SK-N-SH (cell line): ENCODE measurements around the gene B4GALNT2. TPM values are rescaled to one million over a fixed set of nuclear protein-coding genes. Genes with fewer than 3 reads are reported as not detected.

Experiments
- CTCF ChIA-PET: fragments of 300-600, 350-600 bp; formaldehyde crosslinking; extraction: SDS; loops from one replicate; lab custom pipeline; 2021; lab: Yijun Ruan, JAX
- POLR2A ChIA-PET: fragments of 350-600 bp; sonication (Branson Sonifier 250); formaldehyde crosslinking; extraction: SDS; loops from one replicate; lab custom pipeline; 2020; ENCODE audit warnings: antibody characterized with exemption, inconsistent platforms; lab: Yijun Ruan, JAX
- DNase-seq: peaks from one replicate; pipeline ENCODE4 v3.0.0; 2012
- H2AFZ ChIP-seq: fragments of 200-600 bp; sonication (generic); 2 replicates; pipeline ENCODE4 v1.8.1; 2016; ENCODE audit warnings: antibody characterized with exemption, mild to moderate bottlenecking, low read depth
- H3F3A ChIP-seq: fragments of 200-600 bp; sonication (generic); replicated peaks from 2 replicates; pipeline ENCODE3; 2016; ENCODE audit warnings: antibody characterized with exemption, mild to moderate bottlenecking; ENCODE audit not compliant: insufficient read depth
- H3K27ac ChIP-seq, 2 experiments: fragments of 200-500 bp in 1 of 2; fragments of 200-600 bp in 1 of 2; sonication (Bioruptor generic) in 1 of 2; sonication (generic), shearing (Covaris generic) in 1 of 2; 2 replicates each; pipeline versions ENCODE4 v1.5.1 to v1.6.1; 2014 to 2016; ENCODE audit warnings: low read depth in 2 of 2, inconsistent platforms in 1 of 2, low read length in 1 of 2, mild to moderate bottlenecking in 1 of 2, mixed read lengths in 1 of 2
- H3K27me3 ChIP-seq: fragments of 200-600 bp; sonication (generic), shearing (Covaris generic); 2 replicates; pipeline ENCODE4 v1.6.1; 2016; ENCODE audit warnings: mixed run types; ENCODE audit not compliant: insufficient read depth
- H3K36me3 ChIP-seq, 2 experiments: fragments of 200-500 bp in 1 of 2; fragments of 200-600 bp in 1 of 2; sonication (Bioruptor generic) in 1 of 2; sonication (generic) in 1 of 2; replicated peaks in 1 of 2; 2 replicates each; pipeline versions ENCODE3 to v1.5.1; 2014 to 2016; ENCODE audit warnings: low read length in 1 of 2, mild to moderate bottlenecking in 1 of 2; ENCODE audit not compliant: insufficient read depth in 2 of 2, control insufficient read depth in 1 of 2
- H3K4me1 ChIP-seq, 2 experiments: fragments of 200-500 bp in 1 of 2; fragments of 200-600 bp in 1 of 2; sonication (Bioruptor generic) in 1 of 2; sonication (generic), shearing (Covaris generic) in 1 of 2; 2 replicates each; pipeline versions ENCODE4 v1.5.1 to v1.6.1; 2014 to 2016; ENCODE audit warnings: low read depth in 1 of 2, low read length in 1 of 2, mixed run types in 1 of 2; ENCODE audit not compliant: insufficient read depth in 2 of 2, control insufficient read depth in 1 of 2
- H3K4me2 ChIP-seq: fragments of 200-600 bp; sonication (generic), shearing (Covaris generic); 2 replicates; pipeline ENCODE4 v1.6.1; 2017; ENCODE audit warnings: mixed run types
- H3K4me3 ChIP-seq, 2 experiments: fragments of 200-500 bp in 1 of 2; fragments of 200-600 bp in 1 of 2; sonication (Bioruptor generic) in 1 of 2; sonication (generic), shearing (Covaris generic) in 1 of 2; 2 replicates each; pipeline versions ENCODE4 v1.5.1 to v1.8.1; 2014 to 2016; ENCODE audit warnings: low read depth in 2 of 2, inconsistent platforms in 1 of 2, low read length in 1 of 2, mild to moderate bottlenecking in 1 of 2, mixed read lengths in 1 of 2, moderate library complexity in 1 of 2
- H3K79me2 ChIP-seq: fragments of 200-600 bp; sonication (generic); 2 replicates; pipeline ENCODE4 v1.8.1; 2017; ENCODE audit warnings: mild to moderate bottlenecking; ENCODE audit not compliant: insufficient read depth
- H3K9ac ChIP-seq: fragments of 200-600 bp; sonication (generic); 2 replicates; pipeline ENCODE4 v1.6.1; 2017; ENCODE audit warnings: mixed run types
- H3K9me2 ChIP-seq: fragments of 200-600 bp; sonication (generic); 2 replicates; pipeline ENCODE4 v1.6.1; 2017; ENCODE audit warnings: mixed run types
- H3K9me3 ChIP-seq: fragments of 200-600 bp; sonication (generic); 2 replicates; pipeline ENCODE4 v1.6.1; 2017; ENCODE audit warnings: mixed run types, mild to moderate bottlenecking, moderate library complexity
- H4K20me1 ChIP-seq: fragments of 200-600 bp; sonication (generic); 2 replicates; pipeline ENCODE4 v1.6.1; 2017; ENCODE audit warnings: mild to moderate bottlenecking, mixed run types; ENCODE audit not compliant: insufficient read depth
- ELF1 ChIP-seq: IDR thresholded peaks from 2 replicates; pipeline ENCODE4 v1.4.0; 2012
- EZH2phosphoT487 ChIP-seq: fragments of 200-600 bp; sonication (generic); IDR thresholded peaks from 2 replicates; pipeline ENCODE4 v1.6.1; 2017; ENCODE audit warnings: low read depth, mixed run types, mild to moderate bottlenecking, antibody characterized with exemption, moderate library complexity, borderline replicate concordance
- FOSL2 ChIP-seq: IDR thresholded peaks from 2 replicates; pipeline ENCODE4 v1.4.0; 2012; ENCODE audit warnings: low read depth, mild to moderate bottlenecking, moderate library complexity, borderline replicate concordance
- FOXJ3 ChIP-seq: sonication (generic); formaldehyde crosslinking; IDR thresholded peaks from 2 replicates; pipeline ENCODE4 v1.5.1; 2020; ENCODE audit warnings: mild to moderate bottlenecking, missing genetic modification reagents
- GABPA ChIP-seq: IDR thresholded peaks from 2 replicates; pipeline ENCODE4 v1.4.0; 2012; ENCODE audit warnings: low read depth, mild to moderate bottlenecking
- GATA2 ChIP-seq: sonication (generic); formaldehyde crosslinking; IDR thresholded peaks from 2 replicates; pipeline ENCODE4 v1.5.0; 2020; ENCODE audit warnings: mild to moderate bottlenecking, missing genetic modification reagents
- MXI1 ChIP-seq: IDR thresholded peaks from 2 replicates; pipeline ENCODE4 v1.6.1; 2012; ENCODE audit warnings: mild to moderate bottlenecking, low read depth, low read length, improper control_type of control experiment
- POLR2AphosphoS5 ChIP-seq: IDR thresholded peaks from 2 replicates; pipeline ENCODE4 v1.6.1; 2012; ENCODE audit warnings: low read depth, low read length
- RAD21 ChIP-seq: IDR thresholded peaks from 2 replicates; pipeline ENCODE4 v1.6.1; 2012; ENCODE audit warnings: mild to moderate bottlenecking, low read length
- RCOR1 ChIP-seq: fragments of 150-350 bp; IDR thresholded peaks from 2 replicates; pipeline ENCODE4 v1.6.1; 2017; ENCODE audit warnings: antibody characterized with exemption, low read length
- RFX5 ChIP-seq: IDR thresholded peaks from 2 replicates; pipeline ENCODE4 v1.6.1; 2012; ENCODE audit warnings: mild to moderate bottlenecking, improper control_type of control experiment, low read length
- RXRA ChIP-seq: IDR thresholded peaks from 2 replicates; pipeline ENCODE4 v1.4.0; 2012; ENCODE audit warnings: low read depth, mild to moderate bottlenecking, borderline replicate concordance
- SMC3 ChIP-seq: IDR thresholded peaks from 2 replicates; pipeline ENCODE4 v1.6.1; 2012; ENCODE audit warnings: low read depth, low read length, improper control_type of control experiment
- TAF1 ChIP-seq: IDR thresholded peaks from 2 replicates; pipeline ENCODE4 v1.6.1; 2012; ENCODE audit warnings: low read depth, mild to moderate bottlenecking, low read length, moderate library complexity, borderline replicate concordance
- WGBS: methylation state at CpG from one replicate; pipeline ENCODE4 v1.1.6; 2017; ENCODE audit warnings: low lambda C conversion rate; 5-methylcytosine and 5-hydroxymethylcytosine counted together
- polyA plus RNA-seq, 3 experiments: library from polyadenylated mRNA; depleted of rRNA; stranded (reverse); fragments of >200 nt; gene quantifications; 2 replicates each; pipeline ENCODE4 v1.2.3, GENCODE V29; 2012
- TF ChIP-seq, protein P1 (sequence below): fragments of 150-350 bp; IDR thresholded peaks from 2 replicates; pipeline ENCODE4 v1.6.1; 2017; ENCODE audit warnings: antibody characterized with exemption, low read length, low read depth, borderline replicate concordance
- TF ChIP-seq, protein P2 (sequence below): fragments of 150-350 bp; IDR thresholded peaks from 2 replicates; pipeline ENCODE4 v1.6.1; 2016; ENCODE audit warnings: mild to moderate bottlenecking, low read depth, low read length
- TF ChIP-seq, protein P3 (sequence below): IDR thresholded peaks from 2 replicates; pipeline ENCODE4 v1.4.0; 2012; ENCODE audit warnings: low read depth, borderline replicate concordance
- TF ChIP-seq, protein P4 (sequence below): IDR thresholded peaks from 2 replicates; pipeline ENCODE4; 2012
- TF ChIP-seq, protein P5 (sequence below): IDR thresholded peaks from 2 replicates; pipeline ENCODE4 v1.6.1; 2012; ENCODE audit warnings: mild to moderate bottlenecking, low read depth, low read length, moderate library complexity
- TF ChIP-seq, protein P6 (sequence below): fragments of 200-600 bp; sonication (generic); IDR thresholded peaks from 2 replicates; pipeline ENCODE4 v1.6.1; 2017; ENCODE audit warnings: antibody characterized with exemption, mild to moderate bottlenecking, moderate library complexity
- TF ChIP-seq, protein P7 (sequence below): IDR thresholded peaks from 2 replicates; pipeline ENCODE4 v1.4.0; 2012; ENCODE audit warnings: low read depth

The B4GALNT2 gene
- polyA plus RNA-seq, 1 of the 3 experiments (the other 2 are of a cell fraction), result not detected

DNA sequence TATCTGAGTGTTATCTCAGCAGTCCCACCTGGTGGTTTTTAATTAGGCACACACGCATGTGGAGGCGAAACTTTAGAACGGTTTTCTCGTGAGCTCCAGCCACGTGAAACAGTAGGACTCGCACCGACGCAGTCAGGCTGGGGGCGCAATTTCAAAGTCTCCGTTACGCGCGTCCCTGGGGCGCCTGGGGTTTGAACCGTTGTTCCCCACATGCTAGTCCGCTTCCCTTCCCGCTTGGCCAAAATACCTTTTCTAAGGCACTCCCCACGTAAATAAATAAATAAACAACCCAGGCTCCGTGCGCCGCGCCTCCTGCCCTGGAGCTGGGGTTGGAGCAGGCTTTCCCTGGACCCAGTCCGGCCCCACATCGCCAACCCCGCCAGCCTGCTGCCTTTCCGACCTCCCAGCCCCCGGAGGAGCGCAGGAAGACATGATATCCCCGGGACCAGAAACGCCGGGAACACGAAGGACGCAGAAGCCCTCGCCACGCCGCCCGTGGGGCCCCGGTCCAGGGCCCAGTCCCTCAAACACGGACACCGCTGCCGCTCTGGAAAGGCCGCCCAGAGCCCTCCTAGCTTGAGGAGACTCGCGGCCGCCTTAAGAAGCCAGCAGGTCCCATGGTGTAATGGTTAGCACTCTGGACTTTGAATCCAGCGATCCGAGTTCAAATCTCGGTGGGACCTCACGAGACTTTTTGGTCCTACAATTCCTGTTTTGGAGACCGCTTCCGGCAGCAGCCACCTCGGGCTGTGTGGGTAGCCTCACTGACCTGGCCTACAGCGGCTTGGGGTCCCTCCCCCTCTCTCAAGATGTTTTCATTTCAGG, 59.6 kb downstream of the B4GALNT2 start:
- H3K4me2 ChIP-seq, result peak overlapping the region; percentile 74
- H3F3A ChIP-seq, result peaks cover 21% of the 10 kb centered on the region
- under 1% methylated on average over 48 of the region's 53 CpGs for WGBS
- no peaks in the 10 kb centered on the region for H3K36me3 ChIP-seq
- no peaks in the 10 kb centered on the region for H3K9me3 ChIP-seq
- H3K27me3 ChIP-seq, result no peaks in the 10 kb centered on the region; the same call in 1 of the 2 replicates
- H3K4me1 ChIP-seq, result peaks cover 0 to 3% of the 10 kb centered on the region in 2 experiments; a peak in 2 of 4 replicates
- peak; percentile 88 for DNase-seq
- H4K20me1 ChIP-seq, result no peaks in the 10 kb centered on the region
- H3K9me2 ChIP-seq, result no peaks in the 10 kb centered on the region
- peak overlapping the region; percentile 90 to 94 for H3K27ac ChIP-seq
- peak overlapping the region; percentile 92 for H2AFZ ChIP-seq
- ChIA-PET CTCF (interaction anchor here (0.6 to 8.6 kb wide), 15 partner anchors 10 to 378 kb away, joined by 3 to 77 read pairs (median 4); partner anchors contain the start of gene PHOSPHO1), POLR2A (no interaction called here)
- peak overlapping the region; percentile 64 to 77 for H3K4me3 ChIP-seq
- H3K79me2 ChIP-seq, result no peaks in the 10 kb centered on the region
- H3K9ac ChIP-seq, result peak overlapping the region; percentile 79
- TF ChIP-seq RFX5, result no peak
- peak; percentile 44; the same call in 1 of the 2 replicates for TF ChIP-seq RXRA
- 0 out of 2 replicates have a peak, but pooled peaks have one; percentile 31 for TF ChIP-seq FOXJ3 (CRISPR knock-in tag)
- TF ChIP-seq, protein P1, sequence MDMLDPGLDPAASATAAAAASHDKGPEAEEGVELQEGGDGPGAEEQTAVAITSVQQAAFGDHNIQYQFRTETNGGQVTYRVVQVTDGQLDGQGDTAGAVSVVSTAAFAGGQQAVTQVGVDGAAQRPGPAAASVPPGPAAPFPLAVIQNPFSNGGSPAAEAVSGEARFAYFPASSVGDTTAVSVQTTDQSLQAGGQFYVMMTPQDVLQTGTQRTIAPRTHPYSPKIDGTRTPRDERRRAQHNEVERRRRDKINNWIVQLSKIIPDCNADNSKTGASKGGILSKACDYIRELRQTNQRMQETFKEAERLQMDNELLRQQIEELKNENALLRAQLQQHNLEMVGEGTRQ, result no peak
- TF ChIP-seq, protein P2, sequence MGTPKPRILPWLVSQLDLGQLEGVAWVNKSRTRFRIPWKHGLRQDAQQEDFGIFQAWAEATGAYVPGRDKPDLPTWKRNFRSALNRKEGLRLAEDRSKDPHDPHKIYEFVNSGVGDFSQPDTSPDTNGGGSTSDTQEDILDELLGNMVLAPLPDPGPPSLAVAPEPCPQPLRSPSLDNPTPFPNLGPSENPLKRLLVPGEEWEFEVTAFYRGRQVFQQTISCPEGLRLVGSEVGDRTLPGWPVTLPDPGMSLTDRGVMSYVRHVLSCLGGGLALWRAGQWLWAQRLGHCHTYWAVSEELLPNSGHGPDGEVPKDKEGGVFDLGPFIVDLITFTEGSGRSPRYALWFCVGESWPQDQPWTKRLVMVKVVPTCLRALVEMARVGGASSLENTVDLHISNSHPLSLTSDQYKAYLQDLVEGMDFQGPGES, result no peak
- TF ChIP-seq RCOR1, result peak; percentile 59
- no peak for TF ChIP-seq EZH2phosphoT487
- TF ChIP-seq RAD21, result no peak
- peak; percentile 59 for TF ChIP-seq GABPA
- TF ChIP-seq, protein P3, sequence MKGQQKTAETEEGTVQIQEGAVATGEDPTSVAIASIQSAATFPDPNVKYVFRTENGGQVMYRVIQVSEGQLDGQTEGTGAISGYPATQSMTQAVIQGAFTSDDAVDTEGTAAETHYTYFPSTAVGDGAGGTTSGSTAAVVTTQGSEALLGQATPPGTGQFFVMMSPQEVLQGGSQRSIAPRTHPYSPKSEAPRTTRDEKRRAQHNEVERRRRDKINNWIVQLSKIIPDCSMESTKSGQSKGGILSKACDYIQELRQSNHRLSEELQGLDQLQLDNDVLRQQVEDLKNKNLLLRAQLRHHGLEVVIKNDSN, result peak; percentile 50; the same call in 1 of the 2 replicates
- no peak; the same call in 1 of the 2 replicates for TF ChIP-seq GATA2
- TF ChIP-seq, protein P4, sequence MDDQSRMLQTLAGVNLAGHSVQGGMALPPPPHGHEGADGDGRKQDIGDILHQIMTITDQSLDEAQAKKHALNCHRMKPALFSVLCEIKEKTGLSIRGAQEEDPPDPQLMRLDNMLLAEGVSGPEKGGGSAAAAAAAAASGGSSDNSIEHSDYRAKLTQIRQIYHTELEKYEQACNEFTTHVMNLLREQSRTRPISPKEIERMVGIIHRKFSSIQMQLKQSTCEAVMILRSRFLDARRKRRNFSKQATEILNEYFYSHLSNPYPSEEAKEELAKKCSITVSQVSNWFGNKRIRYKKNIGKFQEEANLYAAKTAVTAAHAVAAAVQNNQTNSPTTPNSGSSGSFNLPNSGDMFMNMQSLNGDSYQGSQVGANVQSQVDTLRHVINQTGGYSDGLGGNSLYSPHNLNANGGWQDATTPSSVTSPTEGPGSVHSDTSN, result no peak
- TF ChIP-seq, protein P5, sequence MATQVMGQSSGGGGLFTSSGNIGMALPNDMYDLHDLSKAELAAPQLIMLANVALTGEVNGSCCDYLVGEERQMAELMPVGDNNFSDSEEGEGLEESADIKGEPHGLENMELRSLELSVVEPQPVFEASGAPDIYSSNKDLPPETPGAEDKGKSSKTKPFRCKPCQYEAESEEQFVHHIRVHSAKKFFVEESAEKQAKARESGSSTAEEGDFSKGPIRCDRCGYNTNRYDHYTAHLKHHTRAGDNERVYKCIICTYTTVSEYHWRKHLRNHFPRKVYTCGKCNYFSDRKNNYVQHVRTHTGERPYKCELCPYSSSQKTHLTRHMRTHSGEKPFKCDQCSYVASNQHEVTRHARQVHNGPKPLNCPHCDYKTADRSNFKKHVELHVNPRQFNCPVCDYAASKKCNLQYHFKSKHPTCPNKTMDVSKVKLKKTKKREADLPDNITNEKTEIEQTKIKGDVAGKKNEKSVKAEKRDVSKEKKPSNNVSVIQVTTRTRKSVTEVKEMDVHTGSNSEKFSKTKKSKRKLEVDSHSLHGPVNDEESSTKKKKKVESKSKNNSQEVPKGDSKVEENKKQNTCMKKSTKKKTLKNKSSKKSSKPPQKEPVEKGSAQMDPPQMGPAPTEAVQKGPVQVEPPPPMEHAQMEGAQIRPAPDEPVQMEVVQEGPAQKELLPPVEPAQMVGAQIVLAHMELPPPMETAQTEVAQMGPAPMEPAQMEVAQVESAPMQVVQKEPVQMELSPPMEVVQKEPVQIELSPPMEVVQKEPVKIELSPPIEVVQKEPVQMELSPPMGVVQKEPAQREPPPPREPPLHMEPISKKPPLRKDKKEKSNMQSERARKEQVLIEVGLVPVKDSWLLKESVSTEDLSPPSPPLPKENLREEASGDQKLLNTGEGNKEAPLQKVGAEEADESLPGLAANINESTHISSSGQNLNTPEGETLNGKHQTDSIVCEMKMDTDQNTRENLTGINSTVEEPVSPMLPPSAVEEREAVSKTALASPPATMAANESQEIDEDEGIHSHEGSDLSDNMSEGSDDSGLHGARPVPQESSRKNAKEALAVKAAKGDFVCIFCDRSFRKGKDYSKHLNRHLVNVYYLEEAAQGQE, result peak; percentile 43; the same call in 1 of the 2 replicates
- peak; percentile 90 for TF ChIP-seq FOSL2
- TF ChIP-seq SMC3, result no peak
- TF ChIP-seq, protein P6, sequence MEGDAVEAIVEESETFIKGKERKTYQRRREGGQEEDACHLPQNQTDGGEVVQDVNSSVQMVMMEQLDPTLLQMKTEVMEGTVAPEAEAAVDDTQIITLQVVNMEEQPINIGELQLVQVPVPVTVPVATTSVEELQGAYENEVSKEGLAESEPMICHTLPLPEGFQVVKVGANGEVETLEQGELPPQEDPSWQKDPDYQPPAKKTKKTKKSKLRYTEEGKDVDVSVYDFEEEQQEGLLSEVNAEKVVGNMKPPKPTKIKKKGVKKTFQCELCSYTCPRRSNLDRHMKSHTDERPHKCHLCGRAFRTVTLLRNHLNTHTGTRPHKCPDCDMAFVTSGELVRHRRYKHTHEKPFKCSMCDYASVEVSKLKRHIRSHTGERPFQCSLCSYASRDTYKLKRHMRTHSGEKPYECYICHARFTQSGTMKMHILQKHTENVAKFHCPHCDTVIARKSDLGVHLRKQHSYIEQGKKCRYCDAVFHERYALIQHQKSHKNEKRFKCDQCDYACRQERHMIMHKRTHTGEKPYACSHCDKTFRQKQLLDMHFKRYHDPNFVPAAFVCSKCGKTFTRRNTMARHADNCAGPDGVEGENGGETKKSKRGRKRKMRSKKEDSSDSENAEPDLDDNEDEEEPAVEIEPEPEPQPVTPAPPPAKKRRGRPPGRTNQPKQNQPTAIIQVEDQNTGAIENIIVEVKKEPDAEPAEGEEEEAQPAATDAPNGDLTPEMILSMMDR, result peak; percentile 55
- TF ChIP-seq TAF1, result peak; percentile 68; the same call in 1 of the 2 replicates
- TF ChIP-seq MXI1, result peak; percentile 98
- peak; percentile 76 for TF ChIP-seq ELF1
- TF ChIP-seq, protein P7, sequence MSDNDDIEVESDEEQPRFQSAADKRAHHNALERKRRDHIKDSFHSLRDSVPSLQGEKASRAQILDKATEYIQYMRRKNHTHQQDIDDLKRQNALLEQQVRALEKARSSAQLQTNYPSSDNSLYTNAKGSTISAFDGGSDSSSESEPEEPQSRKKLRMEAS, result peak; percentile 100
- peak; percentile 38; the same call in 1 of the 2 replicates for TF ChIP-seq POLR2AphosphoS5
